ENCODE results near the gene CNTN1.
A peak's percentile ranks its signal among the peaks of the same experiment; 100 is the strongest.

The CNTN1 gene

DNA sequence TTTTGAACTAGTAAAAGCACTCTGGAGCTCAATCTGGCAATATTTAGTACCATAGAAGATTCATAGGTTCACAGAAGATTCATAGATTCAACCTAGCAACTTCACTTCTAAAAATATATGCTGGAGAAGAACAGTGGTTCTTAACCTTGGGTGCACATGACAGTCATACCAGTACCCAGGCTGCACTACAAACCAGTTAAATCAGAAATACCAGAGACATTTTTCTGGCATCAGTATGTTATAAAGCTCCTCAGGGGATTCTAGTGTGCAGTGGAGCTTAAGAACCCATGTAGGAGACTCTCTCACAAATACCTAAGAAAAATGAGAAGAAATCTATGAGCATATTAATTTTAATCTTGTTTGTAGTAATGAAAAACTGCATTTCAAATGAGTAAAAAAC, 46.6 kb downstream of the CNTN1 start:
- no peaks in the 10 kb centered on the region for H3K27me3 ChIP-seq
- H3K4me1 ChIP-seq: peaks cover 2% of the 10 kb centered on the region
- TF ChIP-seq, protein P1, sequence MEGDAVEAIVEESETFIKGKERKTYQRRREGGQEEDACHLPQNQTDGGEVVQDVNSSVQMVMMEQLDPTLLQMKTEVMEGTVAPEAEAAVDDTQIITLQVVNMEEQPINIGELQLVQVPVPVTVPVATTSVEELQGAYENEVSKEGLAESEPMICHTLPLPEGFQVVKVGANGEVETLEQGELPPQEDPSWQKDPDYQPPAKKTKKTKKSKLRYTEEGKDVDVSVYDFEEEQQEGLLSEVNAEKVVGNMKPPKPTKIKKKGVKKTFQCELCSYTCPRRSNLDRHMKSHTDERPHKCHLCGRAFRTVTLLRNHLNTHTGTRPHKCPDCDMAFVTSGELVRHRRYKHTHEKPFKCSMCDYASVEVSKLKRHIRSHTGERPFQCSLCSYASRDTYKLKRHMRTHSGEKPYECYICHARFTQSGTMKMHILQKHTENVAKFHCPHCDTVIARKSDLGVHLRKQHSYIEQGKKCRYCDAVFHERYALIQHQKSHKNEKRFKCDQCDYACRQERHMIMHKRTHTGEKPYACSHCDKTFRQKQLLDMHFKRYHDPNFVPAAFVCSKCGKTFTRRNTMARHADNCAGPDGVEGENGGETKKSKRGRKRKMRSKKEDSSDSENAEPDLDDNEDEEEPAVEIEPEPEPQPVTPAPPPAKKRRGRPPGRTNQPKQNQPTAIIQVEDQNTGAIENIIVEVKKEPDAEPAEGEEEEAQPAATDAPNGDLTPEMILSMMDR (IDR thresholded peaks at IDR 0.05; ENCODE audit: low read depth, low read length): no peak
- H3K36me3 ChIP-seq: no peaks in the 10 kb centered on the region
- no peak for DNase-seq
- H3K9me3 ChIP-seq: no peaks in the 10 kb centered on the region
- no peak overlapping the region for H3K4me3 ChIP-seq (ENCODE audit: low read depth, low read length)

GRCh38 chr12:40742041-40742440, 49.8 kb downstream of the CNTN1 start:
- H3K4me3 ChIP-seq (ENCODE audit: low read depth, low read length): no peak overlapping the region

DNA sequence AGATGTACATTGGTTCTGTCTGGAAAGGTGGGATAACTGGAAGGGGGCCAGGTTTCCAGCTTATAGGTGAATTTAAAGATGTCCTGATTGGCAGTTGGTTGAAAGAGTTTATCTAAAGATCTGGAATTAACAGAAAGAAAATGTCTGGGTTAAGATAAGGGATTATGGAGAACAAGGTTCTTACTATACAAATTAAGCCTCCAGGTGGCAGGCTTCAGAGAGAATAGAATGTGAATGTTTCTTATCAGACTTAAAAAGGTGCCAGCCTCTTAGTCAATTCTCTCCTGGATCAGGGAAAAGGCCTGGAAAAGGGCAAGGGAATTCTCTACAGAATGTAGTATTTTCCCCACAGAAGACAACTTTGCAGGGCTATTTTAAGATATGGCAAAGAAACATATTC, 53.1 kb downstream of the CNTN1 start:
- no peaks in the 10 kb centered on the region for H3K36me3 ChIP-seq
- H3K4me1 ChIP-seq: no peaks in the 10 kb centered on the region; the same call in 1 of the 2 replicates
- no peak overlapping the region for H3K4me3 ChIP-seq (ENCODE audit: low read depth, low read length)
- TF ChIP-seq, protein P1 (IDR thresholded peaks at IDR 0.05; ENCODE audit: low read depth, low read length): peak; percentile 22; the same call in 1 of the 2 replicates
- H3K27me3 ChIP-seq: no peaks in the 10 kb centered on the region
- no peak for DNase-seq
- H3K9me3 ChIP-seq: no peaks in the 10 kb centered on the region

More at GRCh38 chr12:40742041-40742440, 49.8 kb downstream of the CNTN1 start:
- H3K27me3 ChIP-seq: no peaks in the 10 kb centered on the region
- H3K36me3 ChIP-seq: no peaks in the 10 kb centered on the region
- DNase-seq: no peak
- H3K9me3 ChIP-seq: no peaks in the 10 kb centered on the region
- TF ChIP-seq, protein P1 (IDR thresholded peaks at IDR 0.05; ENCODE audit: low read depth, low read length): no peak
- no peaks in the 10 kb centered on the region for H3K4me1 ChIP-seq

GRCh38 chr12:40749863-40750262, 57.6 kb downstream of the CNTN1 start:
- H3K9me3 ChIP-seq: no peaks in the 10 kb centered on the region
- no peaks in the 10 kb centered on the region for H3K27me3 ChIP-seq
- DNase-seq: no peak
- H3K4me1 ChIP-seq: no peaks in the 10 kb centered on the region; the same call in 1 of the 2 replicates
- TF ChIP-seq, protein P1 (IDR thresholded peaks at IDR 0.05; ENCODE audit: low read depth, low read length): no peak
- no peak overlapping the region for H3K4me3 ChIP-seq (ENCODE audit: low read depth, low read length)
- no peaks in the 10 kb centered on the region for H3K36me3 ChIP-seq

DNA sequence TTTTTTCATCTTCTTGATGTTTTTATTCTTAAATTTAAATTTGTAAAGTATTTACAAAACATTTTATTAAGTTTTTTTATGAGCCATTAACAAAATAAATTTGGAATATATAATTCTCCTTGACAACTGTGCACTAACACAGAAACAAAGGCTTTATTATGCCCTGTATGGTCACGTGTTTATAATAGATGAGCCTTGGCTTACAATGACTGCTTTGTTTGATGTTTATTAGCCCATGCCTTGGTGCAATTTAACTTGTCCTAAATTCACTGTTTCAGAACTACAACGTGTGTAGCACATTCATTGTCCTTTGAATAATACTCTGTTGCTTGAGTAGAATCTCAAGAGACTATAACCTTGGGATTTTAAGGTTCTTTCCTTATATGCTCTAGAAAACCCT, 59.8 kb downstream of the CNTN1 start:
- TF ChIP-seq, protein P1 (IDR thresholded peaks at IDR 0.05; ENCODE audit: low read depth, low read length): no peak
- Histone ChIP-seq H3K36me3 (no peaks in the 10 kb centered on the region), H3K4me3 (ENCODE audit: low read depth, low read length) (no peak overlapping the region), H3K4me1 (no peaks in the 10 kb centered on the region; the same call in 1 of the 2 replicates), H3K9me3 (no peaks in the 10 kb centered on the region), H3K27me3 (no peaks in the 10 kb centered on the region)
- no peak for DNase-seq

DNA sequence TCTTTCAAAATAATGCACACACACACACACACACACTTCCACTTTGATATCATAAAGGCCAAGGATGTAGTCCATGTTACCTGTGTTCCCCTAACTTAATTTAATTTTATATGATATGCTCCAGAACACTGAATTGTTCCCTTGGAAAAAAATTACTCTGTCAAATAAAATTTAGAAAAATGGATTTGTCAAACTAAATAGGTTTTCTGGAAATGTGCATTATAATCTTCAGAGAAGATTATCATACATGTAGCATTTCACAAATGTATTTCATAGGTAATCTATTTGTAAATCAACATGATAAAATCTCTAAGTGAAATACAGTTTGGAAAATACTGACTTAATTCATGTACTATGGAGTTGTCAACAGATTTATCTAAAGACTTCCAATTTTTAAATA, 68.6 kb downstream of the CNTN1 start:
- Histone ChIP-seq H3K4me1 (peaks cover 4% of the 10 kb centered on the region), H3K4me3 (ENCODE audit: low read depth, low read length) (no peak overlapping the region), H3K36me3 (no peaks in the 10 kb centered on the region), H3K9me3 (no peaks in the 10 kb centered on the region), H3K27me3 (no peaks in the 10 kb centered on the region)
- TF ChIP-seq, protein P1 (IDR thresholded peaks at IDR 0.05; ENCODE audit: low read depth, low read length): no peak
- DNase-seq: no peak
